B cell (primary cell): Measurements from ENCODE around the gene ANKDD1B.

Source experiments
- CTCF ChIP-seq: fragments of 200-600 bp; IDR thresholded peaks from one replicate; pipeline ENCODE4 v1.8.0; 2022; ENCODE audit warnings: antibody characterized with exemption, mild to moderate bottlenecking
- EZH2 ChIP-seq: IDR thresholded peaks from 2 replicates; pipeline ENCODE4 v1.6.1; 2012; ENCODE audit warnings: borderline replicate concordance, low read depth, mild to moderate bottlenecking, moderate library complexity, low read length; ENCODE audit not compliant: insufficient read depth, poor library complexity, severe bottlenecking

DNA sequence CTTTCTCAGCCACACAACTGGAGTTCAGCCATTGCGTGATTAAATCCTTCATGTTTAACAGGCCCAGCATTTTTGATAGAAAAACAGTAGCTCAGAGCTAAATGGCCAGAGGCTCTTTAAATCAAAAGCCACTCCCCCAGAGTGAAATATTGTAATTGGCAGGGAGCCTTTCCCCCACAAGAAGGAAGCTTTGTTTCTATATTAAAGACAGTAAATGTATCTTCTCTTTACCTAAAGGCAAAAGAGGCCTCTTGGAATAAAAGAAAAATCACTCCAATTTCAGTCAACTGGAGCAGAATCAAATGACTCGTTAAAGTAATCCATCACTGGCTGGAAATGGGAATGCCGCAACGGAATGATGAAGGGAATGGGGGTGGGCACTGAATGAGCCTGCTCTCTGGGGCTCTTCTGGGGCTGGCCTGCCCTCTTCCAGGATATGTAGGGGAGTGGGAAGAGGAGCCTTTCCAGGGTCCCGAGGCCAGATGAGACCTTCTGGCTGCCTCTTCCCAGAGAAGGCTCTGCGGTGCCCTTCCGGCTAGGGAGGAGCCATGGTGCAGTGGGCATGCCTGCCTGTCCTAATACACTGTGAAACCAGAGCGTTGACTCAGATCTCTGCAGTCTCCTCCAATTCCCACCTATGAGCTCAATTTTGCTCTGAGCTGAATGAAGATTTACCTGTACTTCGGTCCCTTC, 45.2 kb downstream of the ANKDD1B start:
- TF ChIP-seq CTCF (no peak), EZH2 (no peak)
